Chondrocyte (in vitro differentiated cells): ENCODE measurements around the gene LHFPL3. TPM values are rescaled to one million over a fixed set of nuclear protein-coding genes. Genes with fewer than 3 reads are reported as not detected.

Experiments
- DNase-seq: peaks from one replicate; pipeline ENCODE4 v3.0.0; 2021; ENCODE audit warnings: mixed read lengths, low spot score
- H3K27ac Mint-ChIP-seq: one replicate; pipeline ENCODE4 v1.8.0; 2021; ENCODE audit warnings: mild to moderate bottlenecking, moderate library complexity, mixed read lengths; ENCODE audit not compliant: unreplicated experiment
- H3K27me3 Mint-ChIP-seq: 2 replicates; pipeline ENCODE4 v1.8.0; 2021; ENCODE audit warnings: low read depth, mixed read lengths
- H3K36me3 Mint-ChIP-seq: 2 replicates; pipeline ENCODE4 v1.8.0; 2021; ENCODE audit warnings: low read depth, mixed read lengths
- H3K4me1 Mint-ChIP-seq: 2 replicates; pipeline ENCODE4 v1.8.0; 2021; ENCODE audit warnings: low read depth, mild to moderate bottlenecking, mixed read lengths
- H3K4me3 Mint-ChIP-seq: one replicate; pipeline ENCODE4 v1.8.0; 2021; ENCODE audit warnings: mild to moderate bottlenecking, moderate library complexity, mixed read lengths; ENCODE audit not compliant: unreplicated experiment
- H3K9me3 Mint-ChIP-seq: 2 replicates; pipeline ENCODE4 v1.8.0; 2021; ENCODE audit warnings: low read depth, mixed read lengths
- CTCF ChIP-seq: fragments of 200-600 bp; sonication (generic); IDR thresholded peaks from 2 replicates; pipeline ENCODE4 v1.5.0; 2021; ENCODE audit warnings: antibody characterized with exemption, mild to moderate bottlenecking, moderate library complexity
- total RNA-seq: library from RNA; stranded (reverse); gene quantifications from 3 replicates; pipeline ENCODE4 v1.2.1, GENCODE V29; 2021

The LHFPL3 gene
- total RNA-seq, 1 donor from 2014 or later, result not detected

- peaks cover 9% of the 10 kb centered on the region for H3K27me3 Mint-ChIP-seq
- H3K9me3 Mint-ChIP-seq, result no peaks in the 10 kb centered on the region
- no peaks in the 10 kb centered on the region for H3K36me3 Mint-ChIP-seq
These were observed 325.5 kb downstream of the LHFPL3 start for GRCh38 chr7:104653825-104654401.

GRCh38 chr7:104655592-104655991 lies 327.2 kb downstream of the LHFPL3 start:
- DNase-seq, result no peak
- TF ChIP-seq CTCF, result no peak
- no peaks in the 10 kb centered on the region for H3K9me3 Mint-ChIP-seq
- no peak overlapping the region for H3K4me3 Mint-ChIP-seq
- H3K4me1 Mint-ChIP-seq, result no peaks in the 10 kb centered on the region
- peaks cover 7% of the 10 kb centered on the region for H3K27me3 Mint-ChIP-seq
- no peak overlapping the region for H3K27ac Mint-ChIP-seq
- no peaks in the 10 kb centered on the region for H3K36me3 Mint-ChIP-seq

More at GRCh38 chr7:104653825-104654401, 325.5 kb downstream of the LHFPL3 start:
- Mint-ChIP-seq H3K4me3 (no peak overlapping the region), H3K27ac (no peak overlapping the region), H3K4me1 (no peaks in the 10 kb centered on the region)
- DNase-seq, result no peak
- TF ChIP-seq CTCF, result no peak

DNA sequence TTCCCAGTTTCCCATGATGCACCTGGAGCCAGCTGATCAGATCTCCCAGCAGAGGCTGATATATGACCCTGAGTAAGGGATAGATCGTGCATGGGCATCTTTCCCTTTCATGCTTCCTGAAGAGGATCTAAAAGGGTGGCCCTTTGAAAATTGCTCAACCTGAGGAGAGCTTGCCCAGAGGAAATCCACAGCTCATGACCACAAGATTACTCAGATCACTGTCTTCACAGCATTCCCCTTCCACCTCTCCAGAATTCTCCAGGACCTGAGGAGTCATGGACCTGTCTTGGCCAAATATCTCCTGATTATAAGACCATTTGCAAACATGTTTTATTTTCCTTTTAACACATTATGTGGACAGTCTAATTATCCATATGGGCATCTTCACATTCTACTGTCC lies 328.1 kb downstream of the LHFPL3 start:
- Mint-ChIP-seq H3K4me1 (no peaks in the 10 kb centered on the region), H3K27me3 (peaks cover 7% of the 10 kb centered on the region), H3K36me3 (no peaks in the 10 kb centered on the region), H3K9me3 (no peaks in the 10 kb centered on the region), H3K27ac (no peak overlapping the region), H3K4me3 (no peak overlapping the region)
- no peak for TF ChIP-seq CTCF
- DNase-seq, result no peak

DNA sequence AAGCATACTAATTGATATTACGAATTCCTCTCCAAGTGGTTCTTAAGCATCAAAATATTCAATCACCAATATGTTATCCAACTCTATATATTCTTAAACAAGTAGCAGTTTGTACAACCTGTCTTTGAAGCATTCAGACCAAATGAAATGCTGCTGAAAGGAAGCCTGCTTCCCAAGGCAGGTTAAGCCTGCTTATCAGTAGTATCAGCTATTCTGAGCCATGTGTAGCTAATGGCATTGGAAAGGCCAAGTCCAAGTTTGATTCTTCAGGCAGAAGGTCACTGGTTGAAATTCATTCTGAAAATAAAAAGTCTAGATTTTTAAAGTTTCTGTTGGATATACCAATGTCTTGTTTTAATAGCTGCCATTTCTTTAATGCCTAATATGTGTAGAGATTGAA lies 328.7 kb downstream of the LHFPL3 start:
- Mint-ChIP-seq H3K27ac (no peak overlapping the region), H3K27me3 (peaks cover 2% of the 10 kb centered on the region), H3K4me1 (no peaks in the 10 kb centered on the region), H3K36me3 (no peaks in the 10 kb centered on the region), H3K4me3 (no peak overlapping the region), H3K9me3 (no peaks in the 10 kb centered on the region)
- no peak for DNase-seq
- no peak for TF ChIP-seq CTCF

- no peak for TF ChIP-seq CTCF
- no peaks in the 10 kb centered on the region for H3K4me1 Mint-ChIP-seq
- H3K4me3 Mint-ChIP-seq, result no peak overlapping the region
- H3K27me3 Mint-ChIP-seq, result peaks cover 3% of the 10 kb centered on the region
- H3K9me3 Mint-ChIP-seq, result no peaks in the 10 kb centered on the region
- H3K27ac Mint-ChIP-seq, result no peak overlapping the region
- no peaks in the 10 kb centered on the region for H3K36me3 Mint-ChIP-seq
- DNase-seq, result no peak
These were observed 333.2 kb downstream of the LHFPL3 start for GRCh38 chr7:104661575-104661974.
